Osteocyte (in vitro differentiated cells): Measurements from ENCODE around the gene TTLL12. TPM values are rescaled to one million over a fixed set of nuclear protein-coding genes. Genes with fewer than 3 reads are reported as not detected.

Experiments used
- DNase-seq: peaks from one replicate; pipeline ENCODE4 v3.0.0; 2021; ENCODE audit warnings: mixed read lengths; ENCODE audit not compliant: unreplicated experiment; ENCODE audit errors: extremely low spot score
- H3K27ac Mint-ChIP-seq: one replicate; pipeline ENCODE4 v1.8.0; 2021; ENCODE audit warnings: mild to moderate bottlenecking, mixed read lengths; ENCODE audit not compliant: unreplicated experiment
- H3K27me3 Mint-ChIP-seq: one replicate; pipeline ENCODE4 v1.8.0; 2021; ENCODE audit warnings: mixed read lengths; ENCODE audit not compliant: unreplicated experiment
- H3K36me3 Mint-ChIP-seq: one replicate; pipeline ENCODE4 v1.8.0; 2021; ENCODE audit warnings: mixed read lengths; ENCODE audit not compliant: unreplicated experiment
- H3K4me1 Mint-ChIP-seq: one replicate; pipeline ENCODE4 v1.8.0; 2021; ENCODE audit warnings: mixed read lengths; ENCODE audit not compliant: unreplicated experiment
- H3K4me3 Mint-ChIP-seq: one replicate; pipeline ENCODE4 v1.8.0; 2021; ENCODE audit warnings: mild to moderate bottlenecking, moderate library complexity, mixed read lengths; ENCODE audit not compliant: unreplicated experiment
- H3K9me3 Mint-ChIP-seq: one replicate; pipeline ENCODE4 v1.8.0; 2021; ENCODE audit warnings: mixed read lengths; ENCODE audit not compliant: unreplicated experiment
- total RNA-seq: library from RNA; stranded (reverse); gene quantifications from 2 replicates; pipeline ENCODE4 v1.2.1, GENCODE V29; 2021
- TF ChIP-seq, protein P1 (sequence below): fragments of 200-600 bp; sonication (generic); IDR thresholded peaks from 2 replicates; pipeline ENCODE4 v1.5.0; 2021; ENCODE audit warnings: antibody characterized with exemption, mild to moderate bottlenecking, moderate library complexity

The TTLL12 gene
- total RNA-seq, 1 donor from 2014 or later: 35.6 TPM

DNA sequence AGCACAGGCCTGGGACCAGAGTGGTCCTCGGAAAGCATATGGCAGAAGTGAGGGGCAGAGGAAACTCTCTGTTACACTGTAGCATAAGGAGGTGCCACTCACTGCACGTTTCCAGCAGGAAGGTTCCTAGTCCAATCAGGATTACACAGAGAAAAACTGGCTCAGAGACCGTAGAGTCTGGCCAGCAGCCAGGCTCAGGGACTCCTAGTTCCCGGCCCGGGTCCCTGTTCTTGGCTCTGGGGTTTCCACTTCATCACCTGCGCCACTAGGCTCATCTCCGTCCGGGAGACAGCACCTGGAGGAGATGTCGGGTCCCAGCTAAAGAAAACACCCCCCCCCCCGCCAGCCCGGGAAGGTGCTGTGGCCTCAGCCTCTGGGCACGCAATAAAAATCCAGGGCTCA, 1.1 kb downstream of the TTLL12 start:
- no peaks in the 10 kb centered on the region for H3K9me3 Mint-ChIP-seq
- peak overlapping the region; percentile 47 for H3K27ac Mint-ChIP-seq
- peak overlapping the region; percentile 74 for H3K4me3 Mint-ChIP-seq
- H3K27me3 Mint-ChIP-seq: no peaks in the 10 kb centered on the region
- peaks cover 20% of the 10 kb centered on the region for H3K4me1 Mint-ChIP-seq
- H3K36me3 Mint-ChIP-seq: peaks cover 2% of the 10 kb centered on the region
- TF ChIP-seq, protein P1, sequence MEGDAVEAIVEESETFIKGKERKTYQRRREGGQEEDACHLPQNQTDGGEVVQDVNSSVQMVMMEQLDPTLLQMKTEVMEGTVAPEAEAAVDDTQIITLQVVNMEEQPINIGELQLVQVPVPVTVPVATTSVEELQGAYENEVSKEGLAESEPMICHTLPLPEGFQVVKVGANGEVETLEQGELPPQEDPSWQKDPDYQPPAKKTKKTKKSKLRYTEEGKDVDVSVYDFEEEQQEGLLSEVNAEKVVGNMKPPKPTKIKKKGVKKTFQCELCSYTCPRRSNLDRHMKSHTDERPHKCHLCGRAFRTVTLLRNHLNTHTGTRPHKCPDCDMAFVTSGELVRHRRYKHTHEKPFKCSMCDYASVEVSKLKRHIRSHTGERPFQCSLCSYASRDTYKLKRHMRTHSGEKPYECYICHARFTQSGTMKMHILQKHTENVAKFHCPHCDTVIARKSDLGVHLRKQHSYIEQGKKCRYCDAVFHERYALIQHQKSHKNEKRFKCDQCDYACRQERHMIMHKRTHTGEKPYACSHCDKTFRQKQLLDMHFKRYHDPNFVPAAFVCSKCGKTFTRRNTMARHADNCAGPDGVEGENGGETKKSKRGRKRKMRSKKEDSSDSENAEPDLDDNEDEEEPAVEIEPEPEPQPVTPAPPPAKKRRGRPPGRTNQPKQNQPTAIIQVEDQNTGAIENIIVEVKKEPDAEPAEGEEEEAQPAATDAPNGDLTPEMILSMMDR: no peak
- no peak for DNase-seq

GRCh38 chr22:43183496-43184277, 3.2 kb downstream of the TTLL12 start:
- Mint-ChIP-seq H3K9me3 (no peaks in the 10 kb centered on the region), H3K27ac (no peak overlapping the region), H3K36me3 (peaks cover 15% of the 10 kb centered on the region), H3K27me3 (no peaks in the 10 kb centered on the region), H3K4me1 (peaks cover 20% of the 10 kb centered on the region), H3K4me3 (no peak overlapping the region)
- TF ChIP-seq, protein P1: no peak
- no peak for DNase-seq

GRCh38 chr22:43182726-43183125, 4.2 kb downstream of the TTLL12 start:
- Mint-ChIP-seq H3K27ac (no peak overlapping the region), H3K9me3 (no peaks in the 10 kb centered on the region), H3K4me3 (no peak overlapping the region), H3K27me3 (no peaks in the 10 kb centered on the region), H3K36me3 (peaks cover 18% of the 10 kb centered on the region), H3K4me1 (peaks cover 17% of the 10 kb centered on the region)
- DNase-seq: no peak
- TF ChIP-seq, protein P1: no peak

DNA sequence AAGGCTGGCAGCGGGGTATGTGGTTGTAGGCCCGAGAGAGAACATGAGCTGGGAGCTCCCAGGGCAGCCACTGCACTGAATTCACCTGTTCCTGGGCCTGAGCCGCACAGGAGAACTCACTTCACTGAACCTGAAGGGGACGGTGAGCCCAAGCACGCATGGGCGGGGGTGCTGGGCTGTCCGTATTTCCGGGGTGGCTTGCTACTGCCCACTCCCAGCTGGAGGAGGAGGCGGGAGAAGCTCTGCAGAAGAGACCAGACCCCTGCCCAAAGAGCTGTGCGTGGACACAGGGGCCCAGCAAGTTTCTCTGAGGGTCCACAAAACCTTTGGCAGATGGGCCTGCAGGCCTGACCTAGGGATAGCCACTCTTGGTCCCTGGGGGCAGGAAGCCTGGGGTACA, 4.8 kb downstream of the TTLL12 start:
- Mint-ChIP-seq H3K4me1 (peaks cover 15% of the 10 kb centered on the region), H3K9me3 (no peaks in the 10 kb centered on the region), H3K27ac (no peak overlapping the region), H3K4me3 (no peak overlapping the region), H3K27me3 (no peaks in the 10 kb centered on the region), H3K36me3 (peaks cover 18% of the 10 kb centered on the region)
- TF ChIP-seq, protein P1: no peak
- DNase-seq: no peak

DNA sequence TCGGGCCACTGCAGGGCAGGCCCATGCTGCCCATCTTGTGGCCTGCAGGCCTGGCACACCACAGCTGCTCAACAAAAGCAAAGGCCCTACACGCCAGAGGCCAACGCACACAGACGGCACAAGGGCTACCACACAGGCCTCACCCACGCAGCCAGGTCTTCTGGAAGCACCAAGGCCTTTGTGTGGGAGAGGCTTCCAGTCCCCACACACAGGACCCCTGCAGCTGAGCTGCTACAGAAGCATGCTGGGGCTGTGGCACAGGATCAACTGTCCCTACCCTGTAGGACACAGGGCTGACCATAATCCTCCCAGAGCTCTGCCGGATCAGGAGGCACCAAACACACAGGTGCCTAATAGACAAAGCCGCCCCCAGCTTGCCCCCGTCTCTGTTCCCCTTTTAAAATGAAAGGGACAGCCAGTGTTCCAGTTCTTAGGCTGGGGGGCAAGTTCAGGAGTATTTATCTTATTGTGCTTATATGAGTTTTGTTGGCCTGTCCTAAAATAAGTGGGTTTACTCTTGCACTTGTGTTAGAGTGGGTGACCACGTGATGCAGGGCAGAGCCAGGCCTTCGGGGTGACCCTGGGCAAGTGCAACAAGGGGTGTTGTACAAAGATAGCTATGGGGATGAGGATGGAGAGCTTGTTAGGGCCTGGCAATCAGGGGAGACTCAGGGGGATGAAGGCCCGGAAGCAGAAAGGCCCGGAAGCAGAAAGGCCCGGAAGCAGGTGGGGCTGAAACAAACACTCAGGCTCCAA, 5.4 kb downstream of the TTLL12 start:
- H3K27ac Mint-ChIP-seq: no peak overlapping the region

More for the DNA sequence above, 5.4 kb downstream of the TTLL12 start:
- no peak for DNase-seq
- Mint-ChIP-seq H3K4me3 (no peak overlapping the region), H3K4me1 (peaks cover 15% of the 10 kb centered on the region), H3K27me3 (no peaks in the 10 kb centered on the region), H3K36me3 (peaks cover 18% of the 10 kb centered on the region), H3K9me3 (no peaks in the 10 kb centered on the region)
- TF ChIP-seq, protein P1: no peak
